Glutamatergic neuron (in vitro differentiated cells): Measurements from ENCODE around the gene ACOD1. TPM values are rescaled to one million over a fixed set of nuclear protein-coding genes. Genes with fewer than 3 reads are reported as not detected.

Experiments used
- DNase-seq: peaks from one replicate; pipeline ENCODE4 v3.0.0; 2022
- H3K27ac Mint-ChIP-seq: one replicate; pipeline ENCODE4 v1.8.0; 2020; ENCODE audit warnings: mild to moderate bottlenecking, mixed read lengths, inconsistent platforms; ENCODE audit not compliant: unreplicated experiment
- H3K27me3 Mint-ChIP-seq: one replicate; pipeline ENCODE4 v1.8.0; 2020; ENCODE audit warnings: mild to moderate bottlenecking, moderate library complexity, mixed read lengths, inconsistent platforms; ENCODE audit not compliant: unreplicated experiment
- H3K36me3 Mint-ChIP-seq: one replicate; pipeline ENCODE4 v1.8.0; 2020; ENCODE audit warnings: mild to moderate bottlenecking, mixed read lengths, inconsistent platforms; ENCODE audit not compliant: unreplicated experiment
- H3K4me1 Mint-ChIP-seq: one replicate; pipeline ENCODE4 v1.8.0; 2020; ENCODE audit warnings: mild to moderate bottlenecking, low read depth, mixed read lengths, inconsistent platforms; ENCODE audit not compliant: unreplicated experiment
- H3K4me3 Mint-ChIP-seq: one replicate; pipeline ENCODE4 v1.8.0; 2020; ENCODE audit warnings: mild to moderate bottlenecking, mixed read lengths, inconsistent platforms; ENCODE audit not compliant: unreplicated experiment
- H3K9me3 Mint-ChIP-seq: one replicate; pipeline ENCODE4 v1.8.0; 2020; ENCODE audit warnings: mild to moderate bottlenecking, moderate library complexity, mixed read lengths, inconsistent platforms; ENCODE audit not compliant: unreplicated experiment
- CTCF ChIP-seq: fragments of 200-600 bp; sonication (generic); IDR thresholded peaks from one replicate; pipeline ENCODE4 v1.5.0; 2021; ENCODE audit not compliant: partially characterized antibody, unreplicated experiment
- total RNA-seq: library from RNA; stranded (reverse); fragmentation: NEBNext Ultra II Directional; extraction: Animal tissue kit (Norgen Biotek cat#: 25700); gene quantifications from one replicate; pipeline ENCODE4 v1.2.1, GENCODE V29; 2021; ENCODE audit not compliant: unreplicated experiment

Gene ACOD1
- total RNA-seq, 1 donor from 2014 or later: not detected

DNA sequence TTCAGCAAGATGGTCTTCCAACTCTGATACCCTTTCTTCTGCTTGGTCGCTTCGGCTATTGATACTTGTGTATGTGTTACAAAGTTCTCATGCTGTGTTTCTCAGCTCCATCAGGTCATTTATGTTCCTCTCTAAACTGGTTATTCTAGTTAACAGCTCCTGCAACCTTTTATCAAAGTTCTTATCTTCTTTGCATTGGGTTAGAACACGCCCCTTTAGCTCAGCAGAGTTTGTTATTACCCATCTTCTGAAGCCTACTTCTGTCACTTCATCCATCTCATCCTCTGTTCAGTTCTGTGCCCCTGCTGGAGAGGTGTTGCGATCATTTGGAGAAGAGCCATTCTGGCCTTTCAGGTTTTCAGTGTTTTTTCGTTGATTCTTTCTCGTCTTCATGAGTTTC lies 18.7 kb downstream of the ACOD1 start:
- peaks cover 7% of the 10 kb centered on the region for H3K36me3 Mint-ChIP-seq
- H3K4me1 Mint-ChIP-seq: peaks cover 48% of the 10 kb centered on the region
- peaks cover 7% of the 10 kb centered on the region for H3K27me3 Mint-ChIP-seq

DNA sequence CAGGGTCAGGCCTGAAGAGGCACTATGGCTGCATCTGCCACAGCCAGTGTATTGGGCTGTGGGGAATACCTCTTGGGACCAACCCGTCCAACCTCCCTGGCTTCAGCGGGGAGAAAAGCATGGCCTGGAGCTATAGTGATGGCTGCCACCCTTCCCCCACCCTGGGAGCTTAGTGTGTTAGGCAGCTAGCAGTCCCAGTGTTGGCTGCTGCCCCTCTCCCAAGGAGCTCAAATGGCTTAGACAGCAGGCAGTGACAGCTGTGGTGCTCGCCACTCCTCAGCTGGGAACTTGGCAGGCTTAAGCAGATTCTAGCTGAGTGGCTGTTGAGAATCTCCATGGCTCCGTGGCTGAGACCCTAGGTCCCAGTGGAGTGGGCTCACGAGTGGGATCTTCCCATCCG lies 19.7 kb downstream of the ACOD1 start:
- peaks cover 51% of the 10 kb centered on the region for H3K4me1 Mint-ChIP-seq
- H3K36me3 Mint-ChIP-seq: peaks cover 7% of the 10 kb centered on the region
- no peak for TF ChIP-seq CTCF
- H3K27me3 Mint-ChIP-seq: peaks cover 8% of the 10 kb centered on the region
- peaks cover 5% of the 10 kb centered on the region for H3K9me3 Mint-ChIP-seq
- peak overlapping the region; percentile 97 for H3K27ac Mint-ChIP-seq
- peak; percentile 89 for DNase-seq
- peak overlapping the region; percentile 66 for H3K4me3 Mint-ChIP-seq

More for the DNA sequence above, 18.7 kb downstream of the ACOD1 start:
- Mint-ChIP-seq H3K4me3 (no peak overlapping the region), H3K9me3 (peaks cover 5% of the 10 kb centered on the region), H3K27ac (peak overlapping the region; percentile 97)
- no peak for TF ChIP-seq CTCF
- DNase-seq: no peak

DNA sequence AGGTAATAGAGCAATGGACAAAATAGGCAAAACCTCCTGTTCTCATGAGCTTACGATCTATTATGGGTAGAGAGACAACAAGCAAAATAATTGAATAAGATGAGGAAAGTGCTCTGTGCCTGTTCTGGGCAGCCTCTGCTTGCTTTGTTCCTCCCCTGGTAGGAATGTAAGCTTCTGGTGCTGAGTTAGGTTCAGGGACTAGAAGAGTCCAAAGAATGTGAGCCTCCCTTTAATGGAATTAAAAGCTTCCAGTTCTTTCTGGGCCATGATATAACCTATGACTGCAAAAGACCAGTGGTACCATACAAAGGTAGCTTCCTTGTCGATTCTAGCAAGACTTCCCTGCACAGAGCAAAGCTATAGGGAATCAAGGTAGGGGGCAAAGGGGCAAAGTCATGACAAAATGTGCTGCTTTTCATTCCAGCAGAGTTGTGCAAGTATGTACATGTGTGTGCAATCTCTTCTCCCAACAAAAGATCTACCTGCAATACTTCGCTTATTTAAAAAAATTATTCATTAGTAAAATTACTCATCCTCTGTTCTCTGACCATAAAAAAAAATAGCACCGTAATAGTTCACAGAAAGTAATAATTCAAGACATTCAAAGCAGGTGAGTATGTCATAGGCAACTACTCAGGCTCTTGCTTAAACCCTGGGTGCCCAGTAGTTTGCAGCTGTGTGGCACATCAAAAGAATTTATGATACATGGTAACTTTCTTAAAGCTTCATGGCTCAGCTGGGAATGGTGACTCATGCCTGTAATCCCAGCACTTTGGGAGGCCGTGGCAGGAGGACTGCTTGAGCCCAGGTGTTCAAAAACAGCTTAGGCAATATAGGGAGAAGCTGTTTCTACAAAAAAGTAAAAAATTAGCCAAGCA lies 21.4 kb downstream of the ACOD1 start:
- no peak for TF ChIP-seq CTCF
- peak overlapping the region; percentile 21 for H3K4me3 Mint-ChIP-seq
- peaks cover 7% of the 10 kb centered on the region for H3K36me3 Mint-ChIP-seq
- H3K27me3 Mint-ChIP-seq: peaks cover 8% of the 10 kb centered on the region
- DNase-seq: no peak
- peaks cover 53% of the 10 kb centered on the region for H3K4me1 Mint-ChIP-seq
- peaks cover 5% of the 10 kb centered on the region for H3K9me3 Mint-ChIP-seq
- peak overlapping the region; percentile 97 for H3K27ac Mint-ChIP-seq

- Mint-ChIP-seq H3K4me3 (no peak overlapping the region), H3K4me1 (peaks cover 48% of the 10 kb centered on the region), H3K9me3 (peaks cover 5% of the 10 kb centered on the region), H3K36me3 (peaks cover 7% of the 10 kb centered on the region), H3K27ac (no peak overlapping the region), H3K27me3 (peaks cover 8% of the 10 kb centered on the region)
- no peak for TF ChIP-seq CTCF
- DNase-seq: no peak
These were observed 22.9 kb downstream of the ACOD1 start for GRCh38 chr13:76971215-76971614.
